ENCODE data around the gene NRIP2. TPM values are rescaled to one million over a fixed set of nuclear protein-coding genes. Genes with fewer than 3 reads are reported as not detected.

The NRIP2 gene
- total RNA-seq, 1 experiment from 2014 or later: 0.15 TPM

GRCh38 chr12:2862876-2863275 lies 28.0 kb upstream of the NRIP2 start:
- Histone ChIP-seq H3K56ac (ENCODE audit: insufficient read length, low read depth, low read length) (no peak overlapping the region), H3K4me1 (ENCODE audit: insufficient read depth, low read length) (no peaks in the 10 kb centered on the region), H2BK120ac (ENCODE audit: low read depth, low read length, poor library complexity, severe bottlenecking) (no peak overlapping the region), H3K4me2 (ENCODE audit: insufficient read depth, insufficient read length, low read length) (no peak overlapping the region), H2BK5ac (ENCODE audit: insufficient read length, low read length) (no peak overlapping the region), H3K23me2 (ENCODE audit: insufficient read length, low read depth, low read length, poor library complexity, severe bottlenecking) (no peaks in the 10 kb centered on the region), H3K27ac (ENCODE audit: insufficient read length, low read depth, low read length) (no peak overlapping the region), H4K91ac (ENCODE audit: insufficient read length, low read depth, low read length) (no peak overlapping the region), H3K9ac (ENCODE audit: extremely low read depth, insufficient read length, low read length) (no peak overlapping the region), H4K5ac (ENCODE audit: insufficient read length, low read depth, low read length) (no peak overlapping the region), H2AFZ (ENCODE audit: low read length) (no peak overlapping the region), H2BK15ac (ENCODE audit: low read depth, low read length) (no peak overlapping the region), H2BK12ac (ENCODE audit: insufficient read length, low read depth, low read length) (no peak overlapping the region), H2BK20ac (ENCODE audit: low read depth, low read length, poor library complexity, severe bottlenecking) (no peak overlapping the region), H2AK5ac (ENCODE audit: insufficient read length, low read length) (no peak overlapping the region), H3K14ac (ENCODE audit: insufficient read depth, low read length) (no peak overlapping the region), H3K9me3 (ENCODE audit: control insufficient read depth, low read depth, low read length) (no peaks in the 10 kb centered on the region), H3K79me2 (ENCODE audit: insufficient read depth, low read length) (no peaks in the 10 kb centered on the region), H3K27me3 (ENCODE audit: insufficient read depth, low read length) (no peaks in the 10 kb centered on the region), H3K18ac (ENCODE audit: insufficient read length, low read depth, low read length) (no peak overlapping the region), H3K79me1 (ENCODE audit: insufficient read depth, low read depth, low read length, poor library complexity, severe bottlenecking) (no peaks in the 10 kb centered on the region), H3K23ac (ENCODE audit: insufficient read length, low read depth, low read length) (no peak overlapping the region), H3K4ac (ENCODE audit: low read depth, low read length) (no peak overlapping the region), H4K8ac (replicated peaks; ENCODE audit: insufficient read length, low read depth, low read length) (no peak overlapping the region), H3T11ph (ENCODE audit: low read length) (no peak overlapping the region), H4K20me1 (ENCODE audit: control insufficient read depth, insufficient read depth, insufficient read length) (no peaks in the 10 kb centered on the region)
- Mint-ChIP-seq H3K36me3 (ENCODE audit: insufficient read depth in 1 of 3, low read depth in 3 of 3) (peaks cover 62 to 85% (median 85%) of the 10 kb centered on the region in 3 experiments), H3K4me3 (no peak overlapping the region), H3K27me3 (ENCODE audit: low read depth) (no peaks in the 10 kb centered on the region), H3K9me3 (no peaks in the 10 kb centered on the region), H3K27ac (no peak overlapping the region), H3K4me1 (peaks cover 6 to 11% of the 10 kb centered on the region in 2 experiments)
- no peak for TF ChIP-seq CTCF (conservative IDR thresholded peaks at IDR 0.05)
- no CpG with 5 or more reads among the region's 7 CpGs for WGBS (ENCODE audit: extremely low coverage, insufficient read length, low lambda C conversion rate)
- DNase-seq: no peak

Measured in H9 (cell line).